H9 (cell line): ENCODE results near the gene DMD. TPM values are rescaled to one million over a fixed set of nuclear protein-coding genes. Genes with fewer than 3 reads are reported as not detected.

Experiments
- DNase-seq: peaks from one replicate; pipeline ENCODE4 v3.0.0-alpha.2; 2017
- H2AFZ ChIP-seq: one replicate; pipeline ENCODE4 v1.6.1; 2013; ENCODE audit warnings: mild to moderate bottlenecking, low read length, control low read depth, moderate library complexity
- H2AK5ac ChIP-seq: 2 replicates; pipeline ENCODE4 v1.6.1; 2013; ENCODE audit warnings: low read length, control low read depth, mixed read lengths; ENCODE audit not compliant: insufficient read length
- H2BK120ac ChIP-seq: one replicate; pipeline ENCODE4 v1.6.1; 2013; ENCODE audit warnings: low read depth, mild to moderate bottlenecking, low read length, control low read depth, inconsistent platforms; ENCODE audit not compliant: poor library complexity, severe bottlenecking
- H2BK12ac ChIP-seq: 2 replicates; pipeline ENCODE4 v1.6.1; 2013; ENCODE audit warnings: low read length, control low read depth, mixed read lengths, low read depth; ENCODE audit not compliant: insufficient read length
- H2BK15ac ChIP-seq: 2 replicates; pipeline ENCODE4 v1.6.1; 2013; ENCODE audit warnings: low read depth, low read length, control low read depth
- H2BK20ac ChIP-seq: one replicate; pipeline ENCODE4 v1.6.1; 2013; ENCODE audit warnings: low read depth, mild to moderate bottlenecking, low read length, control low read depth, inconsistent platforms; ENCODE audit not compliant: poor library complexity, severe bottlenecking
- H2BK5ac ChIP-seq: 2 replicates; pipeline ENCODE4 v1.6.1; 2013; ENCODE audit warnings: low read length, control low read depth, mixed read lengths; ENCODE audit not compliant: insufficient read length
- H3K14ac ChIP-seq: 2 replicates; pipeline ENCODE4 v1.6.1; 2013; ENCODE audit warnings: low read length, control low read depth; ENCODE audit not compliant: insufficient read depth
- H3K18ac ChIP-seq: 2 replicates; pipeline ENCODE4 v1.6.1; 2013; ENCODE audit warnings: low read depth, mild to moderate bottlenecking, mixed read lengths, low read length, control low read depth; ENCODE audit not compliant: insufficient read length
- H3K23ac ChIP-seq: 2 replicates; pipeline ENCODE4 v1.6.1; 2013; ENCODE audit warnings: low read length, control low read depth, mixed read lengths, low read depth; ENCODE audit not compliant: insufficient read length
- H3K23me2 ChIP-seq: 2 replicates; pipeline ENCODE4 v1.6.1; 2013; ENCODE audit warnings: low read depth, mild to moderate bottlenecking, mixed read lengths, low read length, control low read depth; ENCODE audit not compliant: insufficient read length, poor library complexity, severe bottlenecking
- H3K27ac ChIP-seq: 2 replicates; pipeline ENCODE4 v1.5.1; 2013; ENCODE audit warnings: low read length, control low read depth, mixed read lengths, low read depth; ENCODE audit not compliant: insufficient read length
- H3K27me3 ChIP-seq: 2 replicates; pipeline ENCODE4 v1.6.1; 2013; ENCODE audit warnings: low read length, control low read depth, inconsistent platforms; ENCODE audit not compliant: insufficient read depth
- H3K4ac ChIP-seq: 2 replicates; pipeline ENCODE4 v1.6.1; 2013; ENCODE audit warnings: low read depth, mild to moderate bottlenecking, control low read depth, inconsistent platforms, low read length, moderate library complexity
- H3K4me1 ChIP-seq: 2 replicates; pipeline ENCODE4 v1.6.1; 2013; ENCODE audit warnings: low read length, control low read depth, inconsistent platforms; ENCODE audit not compliant: insufficient read depth
- H3K4me2 ChIP-seq: 2 replicates; pipeline ENCODE4 v1.6.1; 2013; ENCODE audit warnings: low read length, control low read depth, mixed read lengths; ENCODE audit not compliant: insufficient read length, insufficient read depth
- H3K56ac ChIP-seq: 2 replicates; pipeline ENCODE4 v1.6.1; 2013; ENCODE audit warnings: low read depth, mild to moderate bottlenecking, mixed read lengths, low read length, control low read depth; ENCODE audit not compliant: insufficient read length
- H3K79me1 ChIP-seq: 2 replicates; pipeline ENCODE4 v1.6.1; 2013; ENCODE audit warnings: low read depth, mild to moderate bottlenecking, moderate library complexity, low read length, control low read depth, inconsistent platforms; ENCODE audit not compliant: insufficient read depth, poor library complexity, severe bottlenecking
- H3K79me2 ChIP-seq: 2 replicates; pipeline ENCODE4 v1.6.1; 2013; ENCODE audit warnings: low read length, control low read depth, inconsistent platforms; ENCODE audit not compliant: insufficient read depth
- H3K9ac ChIP-seq: 2 replicates; pipeline ENCODE4 v1.6.1; 2013; ENCODE audit warnings: low read length, control low read depth, mixed read lengths; ENCODE audit not compliant: insufficient read length; ENCODE audit errors: extremely low read depth
- H3K9me3 ChIP-seq: one replicate; pipeline ENCODE4 v1.6.1; 2013; ENCODE audit warnings: low read depth, low read length, inconsistent platforms; ENCODE audit not compliant: control insufficient read depth
- H3T11ph ChIP-seq: one replicate; pipeline ENCODE4 v1.6.1; 2013; ENCODE audit warnings: mild to moderate bottlenecking, low read length, control low read depth, inconsistent platforms
- H4K20me1 ChIP-seq: one replicate; pipeline ENCODE4 v1.6.1; 2013; ENCODE audit not compliant: control insufficient read depth, insufficient read length, insufficient read depth
- H4K5ac ChIP-seq: 2 replicates; pipeline ENCODE4 v1.6.1; 2013; ENCODE audit warnings: low read depth, mild to moderate bottlenecking, mixed read lengths, low read length, control low read depth; ENCODE audit not compliant: insufficient read length
- H4K8ac ChIP-seq: replicated peaks from 2 replicates; pipeline ENCODE4 v1.6.1; 2013; ENCODE audit warnings: low read length, control low read depth, mixed read lengths, low read depth; ENCODE audit not compliant: insufficient read length
- H4K91ac ChIP-seq: 2 replicates; pipeline ENCODE4 v1.6.1; 2013; ENCODE audit warnings: low read depth, mild to moderate bottlenecking, moderate library complexity, mixed read lengths, low read length, control low read depth; ENCODE audit not compliant: insufficient read length
- H3K27ac Mint-ChIP-seq, 3 experiments: 2 replicates in 2 of 3; 3 replicates in 1 of 3; pipeline ENCODE4 v1.8.0; 2020 to 2021; ENCODE audit warnings: mixed read lengths in 3 of 3, mild to moderate bottlenecking in 1 of 3, moderate library complexity in 1 of 3
- H3K27me3 Mint-ChIP-seq: 2 replicates; pipeline ENCODE4 v1.8.0; 2021; ENCODE audit warnings: low read depth, mild to moderate bottlenecking, moderate library complexity, mixed read lengths
- H3K36me3 Mint-ChIP-seq, 3 experiments: 2 replicates in 2 of 3; 3 replicates in 1 of 3; pipeline ENCODE4 v1.8.0; 2020 to 2021; ENCODE audit warnings: low read depth in 3 of 3, mixed read lengths in 3 of 3; ENCODE audit not compliant: insufficient read depth in 1 of 3
- H3K4me1 Mint-ChIP-seq, 2 experiments: 2 replicates each; pipeline ENCODE4 v1.8.0; 2020; ENCODE audit warnings: mixed read lengths in 2 of 2
- H3K4me3 Mint-ChIP-seq, 2 experiments: 2 replicates in 1 of 2; 3 replicates in 1 of 2; pipeline ENCODE4 v1.8.0; 2020 to 2021; ENCODE audit warnings: mild to moderate bottlenecking in 2 of 2, mixed read lengths in 2 of 2, moderate library complexity in 1 of 2
- H3K9me3 Mint-ChIP-seq, 2 experiments: 2 replicates in 1 of 2; 3 replicates in 1 of 2; pipeline ENCODE4 v1.8.0; 2020; ENCODE audit warnings: mild to moderate bottlenecking in 2 of 2, mixed read lengths in 2 of 2, moderate library complexity in 1 of 2
- CTCF ChIP-seq: fragments of 200-600 bp; sonication (generic); conservative IDR thresholded peaks from 3 replicates; pipeline ENCODE4 v1.8.0; 2021; ENCODE audit warnings: antibody characterized with exemption, mild to moderate bottlenecking
- WGBS: extraction: QIAGEN DNeasy Blood & Tissue Kit; methylation state at CpG from one replicate; pipeline ENCODE4 v1.1.7; 2013; ENCODE audit warnings: missing lambda C conversion rate, low lambda C conversion rate, mixed read lengths; ENCODE audit not compliant: insufficient read length; ENCODE audit errors: extremely low coverage; 5-methylcytosine and 5-hydroxymethylcytosine counted together
- total RNA-seq: library from RNA; stranded (reverse); gene quantifications from 2 replicates; pipeline ENCODE4 v1.2.1, GENCODE V29; 2021

Gene DMD
- total RNA-seq, 1 experiment from 2014 or later, result 3.8 TPM

- H3K79me1 ChIP-seq, result no peaks in the 10 kb centered on the region
- H3K27ac ChIP-seq, result no peak overlapping the region
- Mint-ChIP-seq H3K4me1 (peaks cover 0 to 3% of the 10 kb centered on the region in 2 experiments; a peak in 1 of 4 replicates), H3K27me3 (no peaks in the 10 kb centered on the region), H3K36me3 (no peaks in the 10 kb centered on the region), H3K4me3 (no peak overlapping the region), H3K27ac (no peak overlapping the region), H3K9me3 (peaks cover 35 to 53% of the 10 kb centered on the region in 2 experiments)
- no peak overlapping the region for H2BK120ac ChIP-seq
- no peak overlapping the region for H4K5ac ChIP-seq
- no peak overlapping the region for H3K9ac ChIP-seq
- H2BK12ac ChIP-seq, result no peak overlapping the region
- H3K4me1 ChIP-seq, result no peaks in the 10 kb centered on the region
- no peak overlapping the region for H3K23ac ChIP-seq
- H2AFZ ChIP-seq, result no peak overlapping the region
- H4K20me1 ChIP-seq, result no peaks in the 10 kb centered on the region
- H4K91ac ChIP-seq, result no peak overlapping the region
- H3K18ac ChIP-seq, result no peak overlapping the region
- no peaks in the 10 kb centered on the region for H3K79me2 ChIP-seq
- no peaks in the 10 kb centered on the region for H3K23me2 ChIP-seq
- H3K4ac ChIP-seq, result no peak overlapping the region
- H3K9me3 ChIP-seq, result no peaks in the 10 kb centered on the region
- WGBS, result 100% methylated on average over 1 of the region's 4 CpGs
- no peaks in the 10 kb centered on the region for H3K27me3 ChIP-seq
- TF ChIP-seq CTCF, result no peak
- no peak for DNase-seq
- no peak overlapping the region for H2BK5ac ChIP-seq
- no peak overlapping the region for H2BK15ac ChIP-seq
- H3K4me2 ChIP-seq, result no peak overlapping the region
- no peak overlapping the region for H2BK20ac ChIP-seq
- H2AK5ac ChIP-seq, result no peak overlapping the region
- H3K56ac ChIP-seq, result no peak overlapping the region
- H4K8ac ChIP-seq, result no peak overlapping the region
- no peak overlapping the region for H3K14ac ChIP-seq
- no peak overlapping the region for H3T11ph ChIP-seq
Observed at GRCh38 chrX:31706466-31706865, 1504.9 kb downstream of the DMD start.
